Measurements from ENCODE around the gene LONP1.

DNA sequence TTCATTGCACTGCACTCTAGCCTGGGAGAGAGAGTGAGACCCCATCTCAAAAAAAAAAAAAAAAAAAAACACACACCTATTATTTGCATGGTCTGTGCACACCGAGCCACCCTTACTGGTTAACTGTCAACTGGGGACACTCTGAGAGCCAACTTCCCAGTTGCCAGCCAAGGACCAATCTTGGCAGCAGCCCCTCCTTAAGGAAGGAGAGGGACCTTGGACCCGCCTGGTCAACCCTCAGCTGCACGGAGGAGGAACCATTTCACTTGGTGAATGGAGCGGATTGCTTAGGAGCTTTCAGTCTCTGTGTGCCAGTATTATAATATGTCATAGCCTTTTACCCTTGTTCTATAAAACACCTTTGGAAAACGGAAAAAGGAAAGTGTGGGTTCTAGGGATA lies 64.5 kb downstream of the LONP1 start:
- TF ChIP-seq SP1 (IDR thresholded peaks at IDR 0.05): no peak
- TF ChIP-seq FOXK2 (IDR thresholded peaks at IDR 0.05): no peak
- no peak for TF ChIP-seq BHLHE40 (IDR thresholded peaks at IDR 0.05; ENCODE audit: borderline replicate concordance)
- TF ChIP-seq, protein P1, sequence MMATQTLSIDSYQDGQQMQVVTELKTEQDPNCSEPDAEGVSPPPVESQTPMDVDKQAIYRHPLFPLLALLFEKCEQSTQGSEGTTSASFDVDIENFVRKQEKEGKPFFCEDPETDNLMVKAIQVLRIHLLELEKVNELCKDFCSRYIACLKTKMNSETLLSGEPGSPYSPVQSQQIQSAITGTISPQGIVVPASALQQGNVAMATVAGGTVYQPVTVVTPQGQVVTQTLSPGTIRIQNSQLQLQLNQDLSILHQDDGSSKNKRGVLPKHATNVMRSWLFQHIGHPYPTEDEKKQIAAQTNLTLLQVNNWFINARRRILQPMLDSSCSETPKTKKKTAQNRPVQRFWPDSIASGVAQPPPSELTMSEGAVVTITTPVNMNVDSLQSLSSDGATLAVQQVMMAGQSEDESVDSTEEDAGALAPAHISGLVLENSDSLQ (IDR thresholded peaks at IDR 0.05): no peak
